Sciatic nerve (tissue), 2 donors: ENCODE results near the gene AIF1. TPM values are rescaled to one million over a fixed set of nuclear protein-coding genes. Genes with fewer than 3 reads are reported as not detected.

Experiments used
- ATAC-seq: fragments of 200-7000 bp; cut with Tn5 transposase; one replicate; pipeline ENCODE4 v1.9.1; 2020; ENCODE audit warnings: mild to moderate bottlenecking, moderate library complexity
- DNase-seq: peaks from one replicate; pipeline ENCODE4 v3.0.0-alpha.2; 2020; ENCODE audit warnings: low spot score
- intact Hi-C: fragments of 100-400 bp; cut with DNase I; formaldehyde crosslinking; loops from one replicate; pipeline ENCODE4 v1.14.2; 2022
- total RNA-seq: library from RNA; stranded (reverse); fragmentation: NEBNext Ultra II Directional; extraction: Animal tissue kit (Norgen Biotek cat#: 25700); gene quantifications from one replicate; pipeline ENCODE4 v1.2.1, GENCODE V29; 2021
- donor health status: DM: no; HTN: no; CAD: no.
- donor health status: DM: no; HTN: no; CAD: no.

Gene AIF1
- total RNA-seq, 1 donor from 2014 or later = 50.6 TPM

- ATAC-seq = no peak
- no peak for DNase-seq
- intact Hi-C loops = no loop called here
Observed at GRCh38 chr6:31658983-31659648, 44.1 kb downstream of the AIF1 start.

GRCh38 chr6:31659649-31660380, 44.8 kb downstream of the AIF1 start:
- intact Hi-C loops = no loop called here
- no peak for DNase-seq
- ATAC-seq = no peak

- ATAC-seq (peak; percentile 77), DNase-seq (peak; percentile 92)
- intact Hi-C loops = no loop called here
Observed at GRCh38 chr6:31660381-31661261, 45.6 kb downstream of the AIF1 start, which contains the start of gene C6orf47. Gene C6orf47, minus strand, starts transcription at chr6:31660778. Its CDS starts 831 bp downstream, at chr6:31659947.

- intact Hi-C loops = no loop called here
- ATAC-seq (no peak), DNase-seq (no peak)
Observed at GRCh38 chr6:31661262-31662123, 46.5 kb downstream of the AIF1 start.

GRCh38 chr6:31662124-31662723, 47.2 kb downstream of the AIF1 start:
- intact Hi-C loops = no loop called here
- DNase-seq (no peak), ATAC-seq (no peak)

GRCh38 chr6:31663126-31663960, 48.3 kb downstream of the AIF1 start:
- intact Hi-C loops = no loop called here
- DNase-seq (no peak), ATAC-seq (no peak)

GRCh38 chr6:31663961-31664789, 49.1 kb downstream of the AIF1 start:
- intact Hi-C loops = no loop called here
- no peak for DNase-seq

GRCh38 chr6:31664790-31665500, 49.9 kb downstream of the AIF1 start, which contains the start of gene GPANK1:
Gene GPANK1, minus strand, starts transcription at chr6:31664997. Its CDS starts 519 bp downstream, at chr6:31664478.
- intact Hi-C loops = no loop called here

More at GRCh38 chr6:31663961-31664789, 49.1 kb downstream of the AIF1 start:
- ATAC-seq = peak; percentile 25

GRCh38 chr6:31665501-31666336, 50.7 kb downstream of the AIF1 start, which contains the start of gene CSNK2B:
Gene CSNK2B, plus strand, starts transcription at chr6:31666080. Its CDS starts 752 bp downstream, at chr6:31666832.
- ATAC-seq (peak; percentile 93), DNase-seq (peak; percentile 98)
- intact Hi-C loops = no loop called here

More at GRCh38 chr6:31664790-31665500, 49.9 kb downstream of the AIF1 start, which contains the start of gene GPANK1:
- peak; percentile 84 for ATAC-seq
- DNase-seq = peak; percentile 92

GRCh38 chr6:31666337-31666965, 51.4 kb downstream of the AIF1 start:
- intact Hi-C loops = no loop called here
- DNase-seq (no peak), ATAC-seq (no peak)
